ENCODE results near the gene MCM9.

GRCh38 chr6:118984342-118984741 lies 49.4 kb upstream of the MCM9 start:
- TF ChIP-seq POLR2A (IDR thresholded peaks at IDR 0.05; ENCODE audit: low read length): no peak
- TF ChIP-seq GATA3 (IDR thresholded peaks at IDR 0.05; ENCODE audit: borderline replicate concordance): no peak
- TF ChIP-seq RFX5 (IDR thresholded peaks at IDR 0.05): no peak
- TF ChIP-seq CTCF (IDR thresholded peaks at IDR 0.05): no peak
- TF ChIP-seq SREBF2 (IDR thresholded peaks at IDR 0.05): no peak
- no peak for TF ChIP-seq MYC (IDR thresholded peaks at IDR 0.05; ENCODE audit: borderline replicate concordance, low read length)
- no peak for TF ChIP-seq CHD4 (IDR thresholded peaks at IDR 0.05; ENCODE audit: borderline replicate concordance)
- TF ChIP-seq CEBPB (IDR thresholded peaks at IDR 0.05): no peak
- TF ChIP-seq USF2 (IDR thresholded peaks at IDR 0.05): no peak

Data from A549 (cell line).